H9 (cell line): ENCODE measurements around the gene IFNA5. TPM values are rescaled to one million over a fixed set of nuclear protein-coding genes. Genes with fewer than 3 reads are reported as not detected.

ENCODE experiments used
- DNase-seq: peaks from one replicate; pipeline ENCODE4 v3.0.0-alpha.2; 2017
- H2AFZ ChIP-seq: one replicate; pipeline ENCODE4 v1.6.1; 2013; ENCODE audit warnings: mild to moderate bottlenecking, low read length, control low read depth, moderate library complexity
- H2AK5ac ChIP-seq: 2 replicates; pipeline ENCODE4 v1.6.1; 2013; ENCODE audit warnings: low read length, control low read depth, mixed read lengths; ENCODE audit not compliant: insufficient read length
- H2BK120ac ChIP-seq: one replicate; pipeline ENCODE4 v1.6.1; 2013; ENCODE audit warnings: low read depth, mild to moderate bottlenecking, low read length, control low read depth, inconsistent platforms; ENCODE audit not compliant: poor library complexity, severe bottlenecking
- H2BK12ac ChIP-seq: 2 replicates; pipeline ENCODE4 v1.6.1; 2013; ENCODE audit warnings: low read length, control low read depth, mixed read lengths, low read depth; ENCODE audit not compliant: insufficient read length
- H2BK15ac ChIP-seq: 2 replicates; pipeline ENCODE4 v1.6.1; 2013; ENCODE audit warnings: low read depth, low read length, control low read depth
- H2BK20ac ChIP-seq: one replicate; pipeline ENCODE4 v1.6.1; 2013; ENCODE audit warnings: low read depth, mild to moderate bottlenecking, low read length, control low read depth, inconsistent platforms; ENCODE audit not compliant: poor library complexity, severe bottlenecking
- H2BK5ac ChIP-seq: 2 replicates; pipeline ENCODE4 v1.6.1; 2013; ENCODE audit warnings: low read length, control low read depth, mixed read lengths; ENCODE audit not compliant: insufficient read length
- H3K14ac ChIP-seq: 2 replicates; pipeline ENCODE4 v1.6.1; 2013; ENCODE audit warnings: low read length, control low read depth; ENCODE audit not compliant: insufficient read depth
- H3K18ac ChIP-seq: 2 replicates; pipeline ENCODE4 v1.6.1; 2013; ENCODE audit warnings: low read depth, mild to moderate bottlenecking, mixed read lengths, low read length, control low read depth; ENCODE audit not compliant: insufficient read length
- H3K23ac ChIP-seq: 2 replicates; pipeline ENCODE4 v1.6.1; 2013; ENCODE audit warnings: low read length, control low read depth, mixed read lengths, low read depth; ENCODE audit not compliant: insufficient read length
- H3K23me2 ChIP-seq: 2 replicates; pipeline ENCODE4 v1.6.1; 2013; ENCODE audit warnings: low read depth, mild to moderate bottlenecking, mixed read lengths, low read length, control low read depth; ENCODE audit not compliant: insufficient read length, poor library complexity, severe bottlenecking
- H3K27ac ChIP-seq: 2 replicates; pipeline ENCODE4 v1.5.1; 2013; ENCODE audit warnings: low read length, control low read depth, mixed read lengths, low read depth; ENCODE audit not compliant: insufficient read length
- H3K27me3 ChIP-seq: 2 replicates; pipeline ENCODE4 v1.6.1; 2013; ENCODE audit warnings: low read length, control low read depth, inconsistent platforms; ENCODE audit not compliant: insufficient read depth
- H3K4ac ChIP-seq: 2 replicates; pipeline ENCODE4 v1.6.1; 2013; ENCODE audit warnings: low read depth, mild to moderate bottlenecking, control low read depth, inconsistent platforms, low read length, moderate library complexity
- H3K4me1 ChIP-seq: 2 replicates; pipeline ENCODE4 v1.6.1; 2013; ENCODE audit warnings: low read length, control low read depth, inconsistent platforms; ENCODE audit not compliant: insufficient read depth
- H3K4me2 ChIP-seq: 2 replicates; pipeline ENCODE4 v1.6.1; 2013; ENCODE audit warnings: low read length, control low read depth, mixed read lengths; ENCODE audit not compliant: insufficient read length, insufficient read depth
- H3K56ac ChIP-seq: 2 replicates; pipeline ENCODE4 v1.6.1; 2013; ENCODE audit warnings: low read depth, mild to moderate bottlenecking, mixed read lengths, low read length, control low read depth; ENCODE audit not compliant: insufficient read length
- H3K79me1 ChIP-seq: 2 replicates; pipeline ENCODE4 v1.6.1; 2013; ENCODE audit warnings: low read depth, mild to moderate bottlenecking, moderate library complexity, low read length, control low read depth, inconsistent platforms; ENCODE audit not compliant: insufficient read depth, poor library complexity, severe bottlenecking
- H3K79me2 ChIP-seq: 2 replicates; pipeline ENCODE4 v1.6.1; 2013; ENCODE audit warnings: low read length, control low read depth, inconsistent platforms; ENCODE audit not compliant: insufficient read depth
- H3K9ac ChIP-seq: 2 replicates; pipeline ENCODE4 v1.6.1; 2013; ENCODE audit warnings: low read length, control low read depth, mixed read lengths; ENCODE audit not compliant: insufficient read length; ENCODE audit errors: extremely low read depth
- H3K9me3 ChIP-seq: one replicate; pipeline ENCODE4 v1.6.1; 2013; ENCODE audit warnings: low read depth, low read length, inconsistent platforms; ENCODE audit not compliant: control insufficient read depth
- H3T11ph ChIP-seq: one replicate; pipeline ENCODE4 v1.6.1; 2013; ENCODE audit warnings: mild to moderate bottlenecking, low read length, control low read depth, inconsistent platforms
- H4K20me1 ChIP-seq: one replicate; pipeline ENCODE4 v1.6.1; 2013; ENCODE audit not compliant: control insufficient read depth, insufficient read length, insufficient read depth
- H4K5ac ChIP-seq: 2 replicates; pipeline ENCODE4 v1.6.1; 2013; ENCODE audit warnings: low read depth, mild to moderate bottlenecking, mixed read lengths, low read length, control low read depth; ENCODE audit not compliant: insufficient read length
- H4K8ac ChIP-seq: replicated peaks from 2 replicates; pipeline ENCODE4 v1.6.1; 2013; ENCODE audit warnings: low read length, control low read depth, mixed read lengths, low read depth; ENCODE audit not compliant: insufficient read length
- H4K91ac ChIP-seq: 2 replicates; pipeline ENCODE4 v1.6.1; 2013; ENCODE audit warnings: low read depth, mild to moderate bottlenecking, moderate library complexity, mixed read lengths, low read length, control low read depth; ENCODE audit not compliant: insufficient read length
- H3K27ac Mint-ChIP-seq, 3 experiments: 2 replicates in 2 of 3; 3 replicates in 1 of 3; pipeline ENCODE4 v1.8.0; 2020 to 2021; ENCODE audit warnings: mixed read lengths in 3 of 3, mild to moderate bottlenecking in 1 of 3, moderate library complexity in 1 of 3
- H3K27me3 Mint-ChIP-seq: 2 replicates; pipeline ENCODE4 v1.8.0; 2021; ENCODE audit warnings: low read depth, mild to moderate bottlenecking, moderate library complexity, mixed read lengths
- H3K36me3 Mint-ChIP-seq, 3 experiments: 2 replicates in 2 of 3; 3 replicates in 1 of 3; pipeline ENCODE4 v1.8.0; 2020 to 2021; ENCODE audit warnings: low read depth in 3 of 3, mixed read lengths in 3 of 3; ENCODE audit not compliant: insufficient read depth in 1 of 3
- H3K4me1 Mint-ChIP-seq, 2 experiments: 2 replicates each; pipeline ENCODE4 v1.8.0; 2020; ENCODE audit warnings: mixed read lengths in 2 of 2
- H3K4me3 Mint-ChIP-seq, 2 experiments: 2 replicates in 1 of 2; 3 replicates in 1 of 2; pipeline ENCODE4 v1.8.0; 2020 to 2021; ENCODE audit warnings: mild to moderate bottlenecking in 2 of 2, mixed read lengths in 2 of 2, moderate library complexity in 1 of 2
- H3K9me3 Mint-ChIP-seq, 2 experiments: 2 replicates in 1 of 2; 3 replicates in 1 of 2; pipeline ENCODE4 v1.8.0; 2020; ENCODE audit warnings: mild to moderate bottlenecking in 2 of 2, mixed read lengths in 2 of 2, moderate library complexity in 1 of 2
- WGBS: extraction: QIAGEN DNeasy Blood & Tissue Kit; methylation state at CpG from one replicate; pipeline ENCODE4 v1.1.7; 2013; ENCODE audit warnings: missing lambda C conversion rate, low lambda C conversion rate, mixed read lengths; ENCODE audit not compliant: insufficient read length; ENCODE audit errors: extremely low coverage; 5-methylcytosine and 5-hydroxymethylcytosine counted together
- total RNA-seq: library from RNA; stranded (reverse); gene quantifications from 2 replicates; pipeline ENCODE4 v1.2.1, GENCODE V29; 2021
- TF ChIP-seq, protein P1 (sequence below): fragments of 200-600 bp; sonication (generic); conservative IDR thresholded peaks from 3 replicates; pipeline ENCODE4 v1.8.0; 2021; ENCODE audit warnings: antibody characterized with exemption, mild to moderate bottlenecking

Gene IFNA5
- total RNA-seq, 1 experiment from 2014 or later, result not detected

DNA sequence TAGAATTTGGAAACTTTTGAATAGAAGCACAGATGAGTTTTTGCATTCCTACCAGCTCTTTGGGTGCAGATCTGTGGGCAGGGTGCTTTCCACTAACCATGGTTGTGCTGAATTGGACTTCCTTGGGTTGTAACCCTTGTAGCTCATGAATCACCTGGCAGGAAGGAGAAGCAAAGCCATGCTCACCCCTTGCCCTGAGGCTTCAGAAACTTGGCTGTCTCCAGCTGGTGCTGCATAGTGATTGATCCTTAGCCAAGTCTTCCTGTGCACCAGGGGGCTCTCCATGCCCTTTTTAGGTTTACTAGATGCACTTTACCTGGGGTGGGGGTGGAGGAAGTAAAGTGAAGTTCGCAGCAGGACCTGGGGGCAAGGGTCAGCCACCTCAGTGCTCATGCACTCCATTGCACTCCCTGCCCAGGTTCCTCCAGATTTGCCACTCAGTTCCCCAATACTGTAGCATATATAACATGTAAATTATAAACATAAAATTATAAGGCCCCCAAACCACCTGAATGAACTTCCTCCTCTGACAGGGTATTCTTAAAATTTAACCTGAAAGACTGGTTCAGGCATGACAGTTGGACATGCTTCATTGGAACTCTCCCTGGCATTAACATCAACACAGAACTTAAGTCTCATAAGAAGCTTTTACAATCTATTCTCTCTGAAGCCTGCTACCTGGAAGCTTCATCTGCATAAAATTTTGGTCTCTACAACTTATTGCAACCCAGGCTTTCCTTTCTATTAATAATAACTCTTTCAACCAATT, 39.5 kb downstream of the IFNA5 start:
- Histone ChIP-seq H3K9me3 (no peaks in the 10 kb centered on the region), H4K8ac (no peak overlapping the region), H3T11ph (no peak overlapping the region), H2AFZ (no peak overlapping the region), H2BK12ac (no peak overlapping the region), H3K56ac (no peak overlapping the region), H2BK15ac (no peak overlapping the region), H4K91ac (no peak overlapping the region), H3K79me1 (no peaks in the 10 kb centered on the region), H2BK20ac (no peak overlapping the region), H3K14ac (no peak overlapping the region), H4K20me1 (no peaks in the 10 kb centered on the region), H3K23ac (no peak overlapping the region), H3K4ac (no peak overlapping the region), H3K9ac (no peak overlapping the region), H2BK5ac (no peak overlapping the region), H3K27ac (no peak overlapping the region), H3K18ac (no peak overlapping the region), H2BK120ac (no peak overlapping the region), H3K23me2 (no peaks in the 10 kb centered on the region), H3K4me1 (no peaks in the 10 kb centered on the region), H3K4me2 (no peak overlapping the region), H3K27me3 (peaks cover 45% of the 10 kb centered on the region), H2AK5ac (no peak overlapping the region), H3K79me2 (no peaks in the 10 kb centered on the region), H4K5ac (no peak overlapping the region)
- peaks cover 0 to 6% of the 10 kb centered on the region in 2 experiments; a peak in 2 of 4 replicates for H3K4me1 Mint-ChIP-seq
- no peaks in the 10 kb centered on the region; a peak in 1 of 7 replicates for H3K36me3 Mint-ChIP-seq
- no peak overlapping the region for H3K4me3 Mint-ChIP-seq
- peaks cover 90% of the 10 kb centered on the region for H3K27me3 Mint-ChIP-seq
- no peak for DNase-seq
- WGBS, result no CpG with 5 or more reads among the region's 1 CpG
- TF ChIP-seq, protein P1, sequence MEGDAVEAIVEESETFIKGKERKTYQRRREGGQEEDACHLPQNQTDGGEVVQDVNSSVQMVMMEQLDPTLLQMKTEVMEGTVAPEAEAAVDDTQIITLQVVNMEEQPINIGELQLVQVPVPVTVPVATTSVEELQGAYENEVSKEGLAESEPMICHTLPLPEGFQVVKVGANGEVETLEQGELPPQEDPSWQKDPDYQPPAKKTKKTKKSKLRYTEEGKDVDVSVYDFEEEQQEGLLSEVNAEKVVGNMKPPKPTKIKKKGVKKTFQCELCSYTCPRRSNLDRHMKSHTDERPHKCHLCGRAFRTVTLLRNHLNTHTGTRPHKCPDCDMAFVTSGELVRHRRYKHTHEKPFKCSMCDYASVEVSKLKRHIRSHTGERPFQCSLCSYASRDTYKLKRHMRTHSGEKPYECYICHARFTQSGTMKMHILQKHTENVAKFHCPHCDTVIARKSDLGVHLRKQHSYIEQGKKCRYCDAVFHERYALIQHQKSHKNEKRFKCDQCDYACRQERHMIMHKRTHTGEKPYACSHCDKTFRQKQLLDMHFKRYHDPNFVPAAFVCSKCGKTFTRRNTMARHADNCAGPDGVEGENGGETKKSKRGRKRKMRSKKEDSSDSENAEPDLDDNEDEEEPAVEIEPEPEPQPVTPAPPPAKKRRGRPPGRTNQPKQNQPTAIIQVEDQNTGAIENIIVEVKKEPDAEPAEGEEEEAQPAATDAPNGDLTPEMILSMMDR, result no peak
- H3K27ac Mint-ChIP-seq, result no peak overlapping the region
- no peaks in the 10 kb centered on the region; a peak in 1 of 5 replicates for H3K9me3 Mint-ChIP-seq
